ENCODE data around the gene CLOCK. TPM values are rescaled to one million over a fixed set of nuclear protein-coding genes. Genes with fewer than 3 reads are reported as not detected.
A peak's percentile ranks its signal among the peaks of the same experiment; 100 is the strongest.
"Not testable (repeated sequence)": the region's sequence is repeated elsewhere in the genome, so short reads cannot be mapped to it uniquely, and the experiment has no call there.

Gene CLOCK
- 26.6 TPM for total RNA-seq
- long read RNA-seq, partial matches to known transcripts = 0 of 19 reads
- long read RNA-seq, other reads (novel, unspliced or antisense) = 18 of 19 reads

DNA sequence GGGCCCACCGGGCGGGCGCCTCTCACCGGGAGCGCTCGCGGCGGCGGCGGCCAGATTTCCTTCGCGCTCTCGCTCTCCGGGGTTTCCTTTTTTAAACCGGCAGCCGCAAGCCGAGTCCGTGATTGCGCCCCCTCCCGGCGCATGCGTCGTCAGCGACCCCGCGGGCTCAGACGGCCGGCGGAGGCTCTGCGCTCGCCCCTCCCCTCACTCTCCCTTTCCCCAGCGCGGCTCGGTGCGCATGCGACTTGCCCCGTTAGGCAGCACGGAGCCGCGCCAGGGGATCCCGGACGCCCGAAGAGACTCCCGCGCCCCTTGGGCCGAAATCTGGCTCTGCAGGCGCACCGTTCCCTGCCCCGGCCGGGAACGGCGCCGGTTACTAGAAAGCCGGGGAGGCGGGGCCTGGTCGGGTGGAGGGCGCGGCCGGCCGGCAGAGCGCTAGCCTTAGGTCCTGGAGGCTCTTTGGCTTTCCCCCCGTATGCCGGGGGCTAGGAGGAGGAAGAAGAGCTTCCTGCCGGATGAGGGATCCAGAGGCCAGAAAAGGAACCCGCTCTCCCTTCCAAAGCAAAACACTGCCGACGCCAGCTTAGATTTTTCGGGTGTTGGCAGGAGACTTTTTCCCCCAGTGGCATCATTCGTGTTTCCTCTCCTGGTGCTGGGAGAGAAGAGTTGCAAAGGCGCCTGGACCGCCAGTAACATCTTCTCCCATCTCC lies at the start of gene CLOCK:
Gene CLOCK, minus strand, starts transcription at position 154 of the 710 bp plus-strand sequence. CDS start 64,124 bp downstream, outside the sequence.
- H3K27ac ChIP-seq = peak within 1 kb of the TSS; percentile 96

DNA sequence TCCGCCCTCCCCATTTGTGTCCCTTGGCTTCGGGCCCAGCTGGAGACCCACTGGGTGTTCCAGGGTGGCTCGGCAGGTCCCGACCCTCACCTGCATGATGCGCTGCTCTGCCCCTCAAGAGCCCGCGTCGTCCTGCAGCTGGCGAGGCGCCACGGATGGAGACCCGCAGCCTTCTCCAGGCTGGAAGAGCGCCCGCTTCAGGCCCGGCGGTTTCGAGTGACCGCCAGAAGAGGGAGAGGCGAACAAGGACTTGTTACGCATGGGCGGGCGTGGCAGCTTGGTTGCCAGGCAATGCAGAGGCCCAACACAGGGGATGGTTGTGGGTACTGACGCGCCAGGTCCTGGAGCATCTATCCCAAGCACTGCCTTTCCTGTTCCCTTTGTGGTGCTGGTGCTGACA lies 45.3 kb upstream of the CLOCK start, which contains the start of gene PDCL2:
Gene PDCL2, minus strand, starts transcription at position 232 of the 400 bp plus-strand sequence. Its CDS starts 136 bp downstream, at position 96.
- no peaks in the 10 kb centered on the region for H3K27me3 ChIP-seq (ENCODE audit: low read depth)
- no peaks in the 10 kb centered on the region for H3K4me1 ChIP-seq
- intact Hi-C loops (cut with DNase I) = no loop called here
- DNase-seq (no peak), ATAC-seq (no peak)
- no peak within 1 kb of the TSS for H3K27ac ChIP-seq
- no peak for TF ChIP-seq CTCF (IDR thresholded peaks at IDR 0.05)
- H3K4me3 ChIP-seq = no peak within 1 kb of the TSS
- H3K9me3 ChIP-seq = no peaks in the 10 kb centered on the region
- H3K36me3 ChIP-seq = no peaks in the 10 kb centered on the region

More for the DNA sequence above, at the start of gene CLOCK:
- no peaks in the 10 kb centered on the region for H3K27me3 ChIP-seq (ENCODE audit: low read depth)
- intact Hi-C loops (cut with DNase I) = no loop called here
- peak; percentile 58 for TF ChIP-seq CTCF (IDR thresholded peaks at IDR 0.05)
- H3K36me3 ChIP-seq = no peaks in the 10 kb centered on the region
- no peaks in the 10 kb centered on the region for H3K9me3 ChIP-seq
- ATAC-seq (peak; percentile 92 to 94), DNase-seq (peak; percentile 92)
- H3K4me3 ChIP-seq = peak within 1 kb of the TSS; percentile 86
- peaks cover 20% of the 10 kb centered on the region for H3K4me1 ChIP-seq

DNA sequence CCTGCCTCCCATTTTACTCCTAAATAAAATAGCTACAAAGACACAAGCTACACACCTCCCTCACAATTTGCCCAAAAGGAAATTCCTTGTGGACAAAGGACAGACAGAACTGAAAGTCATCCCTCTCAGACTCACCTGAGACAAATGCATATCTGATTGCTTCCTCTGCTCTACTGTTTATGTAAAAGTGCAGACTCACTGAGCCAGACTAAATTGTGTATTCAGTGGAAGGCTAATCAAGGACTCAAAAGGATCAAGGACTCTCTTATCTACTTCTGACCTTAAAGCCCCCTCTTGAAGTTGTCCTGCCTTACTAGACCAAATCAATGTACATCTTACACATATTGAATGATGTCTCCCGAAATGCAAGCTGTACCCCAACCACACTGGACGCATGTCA lies 41.5 kb upstream of the CLOCK start:
- no peak for ATAC-seq

GRCh38 chr4:55582773-55583172 lies 36.1 kb upstream of the CLOCK start:
- H3K27ac ChIP-seq; H3K4me1 ChIP-seq; H3K27me3 ChIP-seq (ENCODE audit: low read depth); H3K4me3 ChIP-seq; ATAC-seq; H3K9me3 ChIP-seq; DNase-seq; H3K36me3 ChIP-seq; intact Hi-C loops (cut with DNase I): not testable (repeated sequence)

More for the DNA sequence above, 41.5 kb upstream of the CLOCK start:
- DNase-seq = no peak
- H3K4me1 ChIP-seq = no peaks in the 10 kb centered on the region
- peaks cover 5% of the 10 kb centered on the region for H3K9me3 ChIP-seq
- H3K36me3 ChIP-seq = no peaks in the 10 kb centered on the region
- intact Hi-C loops (cut with DNase I) = no loop called here
- no peak overlapping the region for H3K27ac ChIP-seq
- no peaks in the 10 kb centered on the region for H3K27me3 ChIP-seq (ENCODE audit: low read depth)
- TF ChIP-seq CTCF (IDR thresholded peaks at IDR 0.05) = no peak
- H3K4me3 ChIP-seq = no peak overlapping the region

DNA sequence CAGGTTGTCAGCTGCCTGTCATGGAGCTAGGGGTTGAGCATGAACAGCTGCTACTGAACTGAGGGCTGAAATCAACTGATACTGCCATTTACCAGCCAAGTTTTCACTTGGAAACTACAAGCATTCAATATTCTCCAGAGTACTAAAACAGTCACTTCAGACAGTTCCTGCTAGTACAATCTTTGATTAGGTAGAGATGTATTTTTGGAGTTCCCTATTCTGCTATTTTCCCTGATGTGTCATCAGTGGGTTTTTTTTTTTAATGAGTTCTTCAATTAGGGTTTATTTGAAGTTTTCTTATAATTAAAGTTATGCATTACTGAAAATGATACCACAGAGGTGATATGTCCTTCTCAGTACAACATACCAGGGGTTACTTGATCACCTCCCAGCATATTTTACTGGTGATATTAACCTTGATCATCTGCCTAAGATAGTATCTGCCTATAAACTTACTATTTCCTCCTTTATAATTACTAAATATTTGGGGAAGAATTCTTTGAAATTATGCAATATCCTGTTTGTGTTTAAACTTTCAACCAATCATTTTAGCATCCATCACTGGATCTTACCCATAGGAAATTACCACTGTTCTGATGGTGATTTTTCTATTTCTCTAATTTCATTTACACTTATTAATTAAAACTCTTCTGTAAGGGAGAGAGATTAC lies 31.8 kb upstream of the CLOCK start:
- intact Hi-C loops (cut with DNase I) = no loop called here
- DNase-seq = no peak
- no peak for TF ChIP-seq CTCF (IDR thresholded peaks at IDR 0.05)
- H3K4me1 ChIP-seq = no peaks in the 10 kb centered on the region
- H3K9me3 ChIP-seq = peaks cover 21% of the 10 kb centered on the region
- H3K36me3 ChIP-seq = no peaks in the 10 kb centered on the region
- ATAC-seq = no peak
- no peak overlapping the region for H3K4me3 ChIP-seq
- H3K27me3 ChIP-seq (ENCODE audit: low read depth) = no peaks in the 10 kb centered on the region
- no peak overlapping the region for H3K27ac ChIP-seq

GRCh38 chr4:55575513-55575912 lies 28.8 kb upstream of the CLOCK start:
- Histone ChIP-seq H3K4me1 (no peaks in the 10 kb centered on the region), H3K9me3 (peaks cover 15% of the 10 kb centered on the region), H3K36me3 (no peaks in the 10 kb centered on the region), H3K27me3 (ENCODE audit: low read depth) (no peaks in the 10 kb centered on the region), H3K4me3 (no peak overlapping the region), H3K27ac (no peak overlapping the region)
- intact Hi-C loops (cut with DNase I) = no loop called here
- no peak for ATAC-seq
- TF ChIP-seq CTCF (IDR thresholded peaks at IDR 0.05) = no peak
- DNase-seq = no peak
